Fibroblast of lung (primary cell): ENCODE measurements around the gene EXOC5. TPM values are rescaled to one million over a fixed set of nuclear protein-coding genes. Genes with fewer than 3 reads are reported as not detected.
"Not testable (repeated sequence)": the region's sequence is repeated elsewhere in the genome, so short reads cannot be mapped to it uniquely, and the experiment has no call there.

Source experiments
- DNase-seq, 2 donors: peaks; one replicate each; pipeline versions ENCODE4 v3.0.0 to v3.0.0-alpha.2; 2010; ENCODE audit warnings: low read depth in 2 of 2
- H2AFZ ChIP-seq: 2 replicates; pipeline ENCODE4 v1.5.1; 2012; ENCODE audit warnings: low read length, control low read depth, inconsistent platforms
- H3K27ac ChIP-seq: 2 replicates; pipeline ENCODE4 v1.5.1; 2011; ENCODE audit warnings: low read length, control low read depth; ENCODE audit not compliant: insufficient read depth
- H3K27me3 ChIP-seq: 2 replicates; pipeline ENCODE4 v1.5.1; 2011; ENCODE audit warnings: mild to moderate bottlenecking, low read length; ENCODE audit not compliant: control insufficient read depth, insufficient read depth
- H3K36me3 ChIP-seq: 2 replicates; pipeline ENCODE4 v1.5.1; 2011; ENCODE audit warnings: low read length; ENCODE audit not compliant: control insufficient read depth, insufficient read depth
- H3K4me1 ChIP-seq: 2 replicates; pipeline ENCODE4 v1.5.1; 2011; ENCODE audit warnings: low read length; ENCODE audit not compliant: control insufficient read depth, insufficient read depth; ENCODE audit errors: extremely low read depth
- H3K4me2 ChIP-seq: 2 replicates; pipeline ENCODE4 v1.5.1; 2011; ENCODE audit warnings: low read length, control low read depth; ENCODE audit not compliant: insufficient read depth; ENCODE audit errors: extremely low read depth
- H3K4me3 ChIP-seq, 4 experiments: fragments of 200-600 bp in 1 of 4; sonication (generic) in 1 of 4; replicated peaks in 1 of 4; 2 replicates each; pipeline ENCODE4 v1.5.1; 2011 to 2016; ENCODE audit warnings: low read length in 4 of 4, low read depth in 3 of 4, mild to moderate bottlenecking in 3 of 4, control low read depth in 2 of 4, inconsistent platforms in 1 of 4, mixed read lengths in 1 of 4; ENCODE audit not compliant: insufficient read depth in 1 of 4; ENCODE audit errors: control extremely low read depth in 1 of 4
- H3K79me2 ChIP-seq: 2 replicates; pipeline ENCODE4 v1.5.1; 2012; ENCODE audit warnings: mild to moderate bottlenecking, low read length, inconsistent platforms; ENCODE audit not compliant: control insufficient read depth, insufficient read depth
- H3K9ac ChIP-seq: 2 replicates; pipeline ENCODE4 v1.5.1; 2011; ENCODE audit warnings: mild to moderate bottlenecking, low read length, control low read depth; ENCODE audit not compliant: insufficient read depth
- H3K9me3 ChIP-seq: 2 replicates; pipeline ENCODE4 v1.5.1; 2012; ENCODE audit warnings: low read depth, low read length; ENCODE audit not compliant: control insufficient read depth, insufficient read depth
- H4K20me1 ChIP-seq: 2 replicates; pipeline ENCODE4 v1.5.1; 2011; ENCODE audit warnings: low read length; ENCODE audit not compliant: control insufficient read depth, insufficient read depth; ENCODE audit errors: extremely low read depth
- EZH2 ChIP-seq: IDR thresholded peaks from 2 replicates; pipeline ENCODE4 v1.5.1; 2012; ENCODE audit warnings: low read length, control low read depth, mild to moderate bottlenecking; ENCODE audit errors: missing control alignments
- polyA plus RNA-seq, 2 donors: library from polyadenylated mRNA; depleted of rRNA in 1 of 2; stranded (reverse) in 1 of 2; unstranded in 1 of 2; fragments of >200 nt; gene quantifications; 2 replicates each; pipeline ENCODE4 v1.2.1, GENCODE V29; 2011 to 2012; ENCODE audit warnings: missing spikeins in 1 of 2
- total RNA-seq: library from RNA; depleted of rRNA; stranded (reverse); fragments of >200 nt; gene quantifications from 2 replicates; pipeline ENCODE4 v1.2.1, GENCODE V29; 2014
- TF ChIP-seq, protein P1 (sequence below), 2 donors: IDR thresholded peaks in 1 of 2; conservative IDR thresholded peaks in 1 of 2; 1 replicate in 1 of 2; 2 replicates in 1 of 2; pipeline ENCODE4 v1.5.1; 2011 to 2012; ENCODE audit warnings: low read length in 2 of 2, control low read depth in 1 of 2, inconsistent platforms in 1 of 2, low read depth in 1 of 2, mild to moderate bottlenecking in 1 of 2

Gene EXOC5
- total and polyA plus RNA-seq, 2 donors (not counting 1 experiment from before 2014, with no cell fraction given) = 38.0 to 84.0 TPM

DNA sequence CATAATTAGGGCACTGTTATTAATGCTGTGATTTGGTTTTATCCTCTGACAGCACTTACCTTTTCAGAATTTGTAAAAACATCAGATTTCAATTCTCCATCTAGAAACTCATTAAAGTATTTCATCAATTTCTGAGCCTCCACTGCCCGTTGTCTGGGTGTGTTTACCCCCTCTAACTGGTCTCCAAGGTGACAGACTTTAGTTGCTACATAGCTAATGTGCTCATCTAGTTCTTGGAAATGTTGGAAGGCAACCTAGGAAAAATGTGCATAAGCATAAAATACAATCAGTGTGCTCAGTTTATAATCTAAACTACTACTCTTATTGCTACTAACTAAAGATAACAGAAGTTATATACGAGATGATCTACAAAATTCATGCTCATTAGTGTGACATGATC is 24.6 kb downstream of the EXOC5 start:
- Histone ChIP-seq H3K4me1 (no peaks in the 10 kb centered on the region), H3K27me3 (no peaks in the 10 kb centered on the region), H3K36me3 (no peaks in the 10 kb centered on the region), H3K27ac (no peak overlapping the region), H3K4me2 (no peak overlapping the region), H3K9me3 (no peaks in the 10 kb centered on the region), H3K9ac (no peak overlapping the region), H4K20me1 (no peaks in the 10 kb centered on the region), H3K4me3 (no peak overlapping the region), H2AFZ (no peak overlapping the region), H3K79me2 (peaks cover 8% of the 10 kb centered on the region)
- no peak for TF ChIP-seq EZH2
- peak; percentile 12 to 43 for DNase-seq

DNA sequence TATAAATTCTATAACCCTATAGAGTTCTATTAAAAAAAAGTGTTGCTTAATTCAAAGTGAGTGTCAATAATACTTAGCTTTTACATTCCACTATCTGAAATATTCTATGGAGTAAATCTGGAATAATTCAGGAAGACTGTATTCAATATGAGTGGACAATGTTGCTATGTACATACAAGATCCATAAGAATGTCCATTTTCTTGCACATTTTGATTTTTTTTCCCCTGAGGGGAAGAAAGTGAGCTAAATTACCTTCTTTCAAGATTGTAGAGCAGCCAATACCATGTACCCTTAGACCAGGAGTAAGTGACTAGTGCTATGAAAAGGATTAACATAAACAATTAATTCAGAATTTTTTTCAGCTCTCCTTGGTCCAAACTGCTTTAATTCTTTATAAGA is 25.4 kb downstream of the EXOC5 start:
- DNase-seq = no peak
- H3K79me2 ChIP-seq = peaks cover 2% of the 10 kb centered on the region
- no peak overlapping the region for H3K4me2 ChIP-seq
- H3K27me3 ChIP-seq = no peaks in the 10 kb centered on the region
- H3K9ac ChIP-seq = no peak overlapping the region
- no peak overlapping the region for H3K4me3 ChIP-seq
- H3K9me3 ChIP-seq = no peaks in the 10 kb centered on the region
- TF ChIP-seq, protein P1, sequence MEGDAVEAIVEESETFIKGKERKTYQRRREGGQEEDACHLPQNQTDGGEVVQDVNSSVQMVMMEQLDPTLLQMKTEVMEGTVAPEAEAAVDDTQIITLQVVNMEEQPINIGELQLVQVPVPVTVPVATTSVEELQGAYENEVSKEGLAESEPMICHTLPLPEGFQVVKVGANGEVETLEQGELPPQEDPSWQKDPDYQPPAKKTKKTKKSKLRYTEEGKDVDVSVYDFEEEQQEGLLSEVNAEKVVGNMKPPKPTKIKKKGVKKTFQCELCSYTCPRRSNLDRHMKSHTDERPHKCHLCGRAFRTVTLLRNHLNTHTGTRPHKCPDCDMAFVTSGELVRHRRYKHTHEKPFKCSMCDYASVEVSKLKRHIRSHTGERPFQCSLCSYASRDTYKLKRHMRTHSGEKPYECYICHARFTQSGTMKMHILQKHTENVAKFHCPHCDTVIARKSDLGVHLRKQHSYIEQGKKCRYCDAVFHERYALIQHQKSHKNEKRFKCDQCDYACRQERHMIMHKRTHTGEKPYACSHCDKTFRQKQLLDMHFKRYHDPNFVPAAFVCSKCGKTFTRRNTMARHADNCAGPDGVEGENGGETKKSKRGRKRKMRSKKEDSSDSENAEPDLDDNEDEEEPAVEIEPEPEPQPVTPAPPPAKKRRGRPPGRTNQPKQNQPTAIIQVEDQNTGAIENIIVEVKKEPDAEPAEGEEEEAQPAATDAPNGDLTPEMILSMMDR (conservative IDR thresholded peaks at IDR 0.05 in 1 of 2, IDR thresholded peaks at IDR 0.05 in 1 of 2; ENCODE audit: low read depth in 1 of 2, low read length in 2 of 2) = no peak
- TF ChIP-seq EZH2 = no peak
- H3K36me3 ChIP-seq = no peaks in the 10 kb centered on the region
- no peaks in the 10 kb centered on the region for H3K4me1 ChIP-seq
- no peak overlapping the region for H2AFZ ChIP-seq
- H4K20me1 ChIP-seq = no peaks in the 10 kb centered on the region
- no peak overlapping the region for H3K27ac ChIP-seq

DNA sequence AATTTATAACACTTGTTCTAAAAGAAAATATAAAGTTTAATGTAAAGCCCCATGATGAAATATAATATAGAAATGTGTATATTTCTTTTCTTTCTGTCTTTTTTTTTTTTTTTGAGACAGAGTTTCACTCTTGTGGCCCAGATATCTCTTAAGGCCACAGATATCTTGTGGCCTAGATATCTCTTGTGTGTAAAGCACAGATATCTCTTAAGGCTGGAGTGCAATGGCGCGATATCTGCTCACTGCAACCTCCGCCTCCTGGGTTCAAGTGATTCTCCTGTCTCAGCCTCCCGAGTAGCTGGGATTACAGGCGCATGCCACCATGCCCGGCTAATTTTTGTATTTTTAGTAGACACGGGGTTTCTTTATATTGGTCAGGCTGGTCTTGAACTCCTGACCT is 28.6 kb downstream of the EXOC5 start:
- H2AFZ ChIP-seq, H3K4me3 ChIP-seq, H3K79me2 ChIP-seq, H3K27ac ChIP-seq, H3K4me2 ChIP-seq, H3K9ac ChIP-seq, H4K20me1 ChIP-seq, DNase-seq, H3K4me1 ChIP-seq, H3K36me3 ChIP-seq, H3K27me3 ChIP-seq, H3K9me3 ChIP-seq: not testable (repeated sequence)

DNA sequence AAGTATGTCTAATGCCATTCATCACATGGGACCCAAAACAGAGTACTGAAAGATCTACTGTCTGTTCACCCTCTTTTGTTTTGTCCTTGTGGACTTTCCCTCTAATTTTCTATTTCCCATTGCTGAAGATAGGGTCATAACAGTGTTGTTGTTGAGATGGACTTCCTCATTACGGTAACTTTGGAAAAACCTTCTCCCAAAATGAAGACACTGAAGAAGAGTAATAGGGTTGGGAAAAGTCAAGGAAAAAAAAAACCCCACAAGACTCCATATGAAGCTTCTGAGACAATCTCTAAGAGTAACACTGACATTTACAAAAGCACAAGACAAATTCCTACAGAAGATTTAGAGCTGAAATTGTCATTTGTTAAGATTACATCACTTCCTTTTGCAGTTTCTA is 36.7 kb downstream of the EXOC5 start:
- Histone ChIP-seq H3K4me2 (no peak overlapping the region), H3K9ac (no peak overlapping the region), H3K4me1 (no peaks in the 10 kb centered on the region), H3K4me3 (no peak overlapping the region), H2AFZ (no peak overlapping the region), H3K36me3 (no peaks in the 10 kb centered on the region), H3K27ac (no peak overlapping the region), H3K9me3 (no peaks in the 10 kb centered on the region), H3K79me2 (no peaks in the 10 kb centered on the region), H4K20me1 (no peaks in the 10 kb centered on the region), H3K27me3 (no peaks in the 10 kb centered on the region)
- no peak for TF ChIP-seq EZH2
- TF ChIP-seq, protein P1 (conservative IDR thresholded peaks at IDR 0.05 in 1 of 2, IDR thresholded peaks at IDR 0.05 in 1 of 2; ENCODE audit: low read depth in 1 of 2, low read length in 2 of 2) = no peak
- DNase-seq = no peak

DNA sequence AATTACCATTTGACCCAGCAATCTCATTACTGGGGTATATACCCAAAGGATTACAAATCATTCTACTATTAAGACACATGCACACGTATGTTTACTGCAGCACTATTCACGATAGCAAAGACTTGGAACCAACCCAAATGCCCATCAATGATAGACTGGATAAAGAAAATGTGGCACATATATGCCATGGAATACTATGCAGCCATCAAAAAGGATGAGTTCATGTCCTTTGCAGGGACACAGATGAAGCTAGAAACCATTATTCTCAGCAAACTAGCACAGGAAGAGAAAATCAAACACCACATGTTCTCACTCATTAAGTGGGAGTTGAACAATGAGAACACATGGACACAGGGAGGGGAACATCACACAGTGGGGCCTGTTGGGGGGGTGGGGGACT is 40.4 kb downstream of the EXOC5 start:
- H3K4me3 ChIP-seq, H3K9ac ChIP-seq, H3K4me2 ChIP-seq, H3K36me3 ChIP-seq, H2AFZ ChIP-seq, H3K4me1 ChIP-seq, H3K79me2 ChIP-seq, H4K20me1 ChIP-seq, H3K27ac ChIP-seq, H3K9me3 ChIP-seq, DNase-seq, H3K27me3 ChIP-seq: not testable (repeated sequence)
